SKM-1 (cell line): ENCODE measurements around the gene KIAA1614.

Experiments used
- DNase-seq: peaks from one replicate; lab custom pipeline; 2025; ENCODE audit not compliant: unreplicated experiment; lab: John Stamatoyannopoulos, UW

KIAA1614 gene

DNA sequence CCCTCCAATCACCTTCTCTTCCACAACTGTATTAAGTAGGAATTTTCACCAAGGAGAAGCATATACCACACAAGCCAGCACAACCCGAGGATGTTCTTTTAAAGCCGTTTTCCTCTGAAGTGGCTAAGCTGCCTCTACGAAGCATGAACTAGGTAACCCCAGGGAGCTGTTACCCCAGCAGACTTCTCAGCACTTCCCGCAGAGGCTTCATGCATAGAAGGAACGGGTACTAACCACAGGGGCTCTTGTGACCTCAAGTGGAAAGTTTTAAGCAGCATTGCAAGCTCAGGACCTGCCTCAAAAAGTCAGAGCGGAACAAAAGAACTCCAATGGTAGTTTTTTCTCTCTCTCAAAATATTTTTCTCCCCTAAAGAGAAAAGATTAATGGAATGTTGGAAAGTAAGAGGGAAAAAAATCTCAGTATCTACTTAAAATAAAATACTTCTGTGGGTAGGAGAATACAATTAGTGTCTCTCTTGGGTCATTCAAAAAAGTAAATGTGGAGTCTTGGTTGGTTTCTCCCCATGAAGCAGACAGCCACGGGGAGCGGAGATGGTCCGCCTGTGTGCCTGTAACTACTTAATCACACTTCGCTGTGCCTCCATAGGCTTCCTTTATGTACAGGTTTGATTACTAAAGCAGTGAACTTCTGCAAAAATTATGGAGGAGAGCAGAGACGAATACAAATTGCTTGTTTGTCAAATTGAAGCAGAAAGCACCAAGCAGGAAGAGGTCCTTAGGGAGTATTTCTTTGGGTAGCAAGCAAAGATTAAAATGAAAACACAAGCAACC, 69.1 kb downstream of the KIAA1614 start:
- peak; percentile 23 for DNase-seq

DNA sequence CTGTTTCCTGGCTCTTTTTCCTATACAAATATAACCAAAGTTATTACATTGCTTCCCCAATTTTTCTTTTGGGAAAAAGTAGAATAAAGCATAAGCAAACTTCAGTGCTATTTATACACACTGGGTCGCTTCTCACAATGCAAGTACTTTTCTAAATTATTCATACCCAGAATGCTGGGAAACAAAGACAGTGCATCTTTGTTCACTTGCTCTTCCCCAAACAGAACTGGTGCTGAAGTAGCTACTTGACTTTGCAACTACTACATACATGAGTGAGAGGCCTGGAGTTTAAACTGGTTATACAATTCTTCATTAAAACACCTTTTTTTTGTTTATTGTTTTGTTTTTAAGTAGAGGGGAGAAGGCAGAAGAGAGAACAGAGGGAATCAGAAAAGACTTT, 69.7 kb downstream of the KIAA1614 start:
- DNase-seq, result no peak

DNA sequence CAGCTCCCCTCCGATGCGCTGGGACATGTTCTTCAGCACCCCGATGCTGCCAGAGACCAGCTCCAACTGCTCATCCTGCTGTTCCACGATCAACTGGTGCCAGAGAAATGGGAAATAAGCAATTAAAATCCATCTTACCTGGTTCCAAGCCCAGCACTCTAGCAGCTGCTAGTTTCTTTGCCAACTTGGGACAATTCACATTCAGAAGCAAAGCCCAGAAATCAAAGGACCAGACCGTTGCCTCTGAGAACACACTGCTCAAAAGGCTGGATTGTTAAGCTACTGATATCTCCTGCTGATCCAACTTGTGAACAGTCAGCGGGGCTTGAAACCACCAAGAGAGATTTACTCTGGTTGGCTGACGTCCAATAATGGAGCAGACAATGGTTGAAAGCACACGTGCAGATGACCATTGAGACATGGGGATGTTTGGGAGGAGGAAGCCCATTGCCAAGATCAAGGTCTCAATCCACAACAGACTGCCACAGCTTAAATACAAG, 75.6 kb downstream of the KIAA1614 start:
- DNase-seq, result no peak

DNA sequence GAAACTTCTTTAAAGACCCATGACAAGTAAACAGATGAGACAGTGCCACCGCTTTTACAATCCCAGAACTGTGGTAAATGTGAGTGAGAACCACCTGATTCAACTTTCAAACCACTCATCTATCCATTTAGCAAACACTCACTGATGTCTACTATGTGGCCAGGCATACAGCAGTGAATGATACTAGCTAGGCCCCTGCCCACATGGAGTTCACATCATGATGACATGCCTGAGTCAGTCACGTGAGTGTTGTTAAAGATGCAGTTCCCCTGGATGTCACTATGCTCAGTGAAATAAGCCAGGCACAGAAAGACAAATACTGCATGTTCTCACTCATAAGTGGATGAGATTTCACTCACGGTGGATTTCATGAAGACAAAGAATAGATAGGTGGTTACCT, 81.6 kb downstream of the KIAA1614 start:
- no peak for DNase-seq

DNA sequence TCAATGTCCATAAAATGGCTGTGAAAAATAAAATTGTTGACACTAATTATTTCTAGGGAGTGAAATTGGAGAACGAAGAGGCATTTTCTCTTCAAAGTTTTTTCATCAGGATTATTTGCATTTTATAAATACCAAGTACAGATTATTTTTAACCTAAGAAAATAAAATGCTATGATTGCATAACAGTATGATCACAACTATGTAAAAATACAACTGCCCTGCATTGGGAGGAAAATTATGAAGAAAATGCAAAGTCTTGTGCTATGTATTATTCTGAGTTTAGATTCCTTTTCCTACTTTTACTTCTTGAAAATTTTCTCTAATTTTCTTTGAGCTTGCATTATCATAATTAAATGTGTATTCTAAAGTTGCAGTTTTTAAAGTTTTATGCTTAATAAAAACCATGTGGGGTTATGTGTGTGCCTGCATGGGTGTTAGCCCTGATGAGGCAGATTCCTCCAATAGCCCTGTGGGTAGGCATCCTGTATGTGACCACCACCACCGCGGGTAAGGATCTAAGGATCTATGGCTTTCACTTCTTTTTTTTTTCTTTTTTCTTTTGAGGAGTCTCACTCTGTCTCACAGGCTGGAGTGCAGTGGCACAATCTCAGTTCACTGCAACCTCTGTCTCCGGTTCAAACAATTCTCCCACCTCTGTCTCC, 85.3 kb downstream of the KIAA1614 start:
- no peak for DNase-seq
